Measurements from ENCODE around the gene PTH2R. TPM values are rescaled to one million over a fixed set of nuclear protein-coding genes. Genes with fewer than 3 reads are reported as not detected.

Gene PTH2R
- total and polyA plus RNA-seq, 2 donors (not counting 1 experiment from before 2014, with no cell fraction given) = not detected

DNA sequence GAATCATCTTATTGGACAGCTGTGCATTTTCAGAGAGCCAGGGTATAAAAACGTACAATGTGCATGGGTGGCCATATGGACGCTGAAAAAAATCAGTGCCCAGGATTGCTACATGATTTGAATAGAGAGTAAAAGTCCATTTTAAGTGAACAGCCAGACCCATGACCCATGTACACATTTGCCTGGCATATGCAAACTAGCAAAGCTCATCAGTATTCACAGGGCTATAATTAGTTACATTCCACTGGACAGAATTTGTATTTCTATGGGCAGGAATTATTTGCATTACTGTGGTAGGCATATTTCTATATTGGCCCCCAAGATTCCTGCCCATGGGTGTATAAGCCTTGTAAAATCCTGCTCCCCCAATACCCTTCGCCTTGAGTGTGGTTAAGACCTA lies 78.8 kb downstream of the PTH2R start:
- Histone ChIP-seq H3K9me3 (ENCODE audit: control insufficient read depth, insufficient read depth, low read depth, low read length) (no peaks in the 10 kb centered on the region), H3K4me3 (replicated peaks in 1 of 4; ENCODE audit: control extremely low read depth in 1 of 4, insufficient read depth in 1 of 4, low read depth in 3 of 4, low read length in 4 of 4) (no peak overlapping the region), H3K36me3 (ENCODE audit: control insufficient read depth, insufficient read depth, low read length) (no peaks in the 10 kb centered on the region), H4K20me1 (ENCODE audit: control insufficient read depth, extremely low read depth, insufficient read depth, low read length) (no peaks in the 10 kb centered on the region), H3K9ac (ENCODE audit: insufficient read depth, low read length) (no peak overlapping the region), H3K27me3 (ENCODE audit: control insufficient read depth, insufficient read depth, low read length) (no peaks in the 10 kb centered on the region), H2AFZ (ENCODE audit: low read length) (no peak overlapping the region), H3K79me2 (ENCODE audit: control insufficient read depth, insufficient read depth, low read length) (no peaks in the 10 kb centered on the region), H3K27ac (ENCODE audit: insufficient read depth, low read length) (no peak overlapping the region), H3K4me2 (ENCODE audit: extremely low read depth, insufficient read depth, low read length) (no peak overlapping the region), H3K4me1 (ENCODE audit: control insufficient read depth, extremely low read depth, insufficient read depth, low read length) (no peaks in the 10 kb centered on the region)
- no peak for DNase-seq (ENCODE audit: low read depth in 2 of 2)
- no peak for TF ChIP-seq CTCF (conservative IDR thresholded peaks at IDR 0.05 in 1 of 2, IDR thresholded peaks at IDR 0.05 in 1 of 2; ENCODE audit: low read depth in 1 of 2, low read length in 2 of 2)
- no peak for TF ChIP-seq EZH2 (IDR thresholded peaks at IDR 0.05; ENCODE audit: low read length, missing control alignments)

- H3K27ac ChIP-seq (ENCODE audit: insufficient read depth, low read length) = no peak overlapping the region
- H3K79me2 ChIP-seq (ENCODE audit: control insufficient read depth, insufficient read depth, low read length) = no peaks in the 10 kb centered on the region
- no peaks in the 10 kb centered on the region for H3K27me3 ChIP-seq (ENCODE audit: control insufficient read depth, insufficient read depth, low read length)
- no peaks in the 10 kb centered on the region for H3K9me3 ChIP-seq (ENCODE audit: control insufficient read depth, insufficient read depth, low read depth, low read length)
- no peaks in the 10 kb centered on the region for H4K20me1 ChIP-seq (ENCODE audit: control insufficient read depth, extremely low read depth, insufficient read depth, low read length)
- no peaks in the 10 kb centered on the region for H3K36me3 ChIP-seq (ENCODE audit: control insufficient read depth, insufficient read depth, low read length)
- no peak for TF ChIP-seq CTCF (conservative IDR thresholded peaks at IDR 0.05 in 1 of 2, IDR thresholded peaks at IDR 0.05 in 1 of 2; ENCODE audit: low read depth in 1 of 2, low read length in 2 of 2)
- TF ChIP-seq EZH2 (IDR thresholded peaks at IDR 0.05; ENCODE audit: low read length, missing control alignments) = no peak
- no peak overlapping the region for H2AFZ ChIP-seq (ENCODE audit: low read length)
- H3K9ac ChIP-seq (ENCODE audit: insufficient read depth, low read length) = no peak overlapping the region
- H3K4me3 ChIP-seq (replicated peaks in 1 of 4; ENCODE audit: control extremely low read depth in 1 of 4, insufficient read depth in 1 of 4, low read depth in 3 of 4, low read length in 4 of 4) = no peak overlapping the region
- no peak overlapping the region for H3K4me2 ChIP-seq (ENCODE audit: extremely low read depth, insufficient read depth, low read length)
- DNase-seq (ENCODE audit: low read depth in 2 of 2) = no peak
- H3K4me1 ChIP-seq (ENCODE audit: control insufficient read depth, extremely low read depth, insufficient read depth, low read length) = no peaks in the 10 kb centered on the region
These were observed 82.3 kb downstream of the PTH2R start for GRCh38 chr2:208488686-208489564.

DNA sequence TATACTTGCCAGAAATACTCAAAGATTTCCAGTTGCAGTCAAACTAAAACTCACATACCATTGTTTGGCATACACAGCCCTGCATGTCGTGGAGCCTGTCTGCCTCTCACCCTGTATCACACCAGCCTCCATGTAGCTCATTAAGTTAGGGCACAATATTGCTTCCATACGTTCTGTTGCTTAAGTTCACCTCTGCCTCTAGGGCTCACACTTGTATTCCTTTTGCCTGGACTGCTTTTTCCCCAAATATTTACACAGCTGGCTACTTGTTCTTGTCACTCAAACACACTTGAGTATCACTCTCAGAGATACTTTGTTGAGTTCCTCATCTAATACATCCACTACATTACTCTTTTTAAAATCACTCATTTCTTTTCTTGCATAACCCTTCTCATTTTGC lies 83.1 kb downstream of the PTH2R start:
- no peak overlapping the region for H2AFZ ChIP-seq (ENCODE audit: low read length)
- H3K27me3 ChIP-seq (ENCODE audit: control insufficient read depth, insufficient read depth, low read length) = no peaks in the 10 kb centered on the region
- no peaks in the 10 kb centered on the region for H3K79me2 ChIP-seq (ENCODE audit: control insufficient read depth, insufficient read depth, low read length)
- TF ChIP-seq CTCF (conservative IDR thresholded peaks at IDR 0.05 in 1 of 2, IDR thresholded peaks at IDR 0.05 in 1 of 2; ENCODE audit: low read depth in 1 of 2, low read length in 2 of 2) = no peak
- no peak for TF ChIP-seq EZH2 (IDR thresholded peaks at IDR 0.05; ENCODE audit: low read length, missing control alignments)
- no peaks in the 10 kb centered on the region for H3K9me3 ChIP-seq (ENCODE audit: control insufficient read depth, insufficient read depth, low read depth, low read length)
- H3K4me2 ChIP-seq (ENCODE audit: extremely low read depth, insufficient read depth, low read length) = no peak overlapping the region
- H3K4me3 ChIP-seq (replicated peaks in 1 of 4; ENCODE audit: control extremely low read depth in 1 of 4, insufficient read depth in 1 of 4, low read depth in 3 of 4, low read length in 4 of 4) = no peak overlapping the region
- H3K36me3 ChIP-seq (ENCODE audit: control insufficient read depth, insufficient read depth, low read length) = no peaks in the 10 kb centered on the region
- H4K20me1 ChIP-seq (ENCODE audit: control insufficient read depth, extremely low read depth, insufficient read depth, low read length) = no peaks in the 10 kb centered on the region
- H3K9ac ChIP-seq (ENCODE audit: insufficient read depth, low read length) = no peak overlapping the region
- no peak overlapping the region for H3K27ac ChIP-seq (ENCODE audit: insufficient read depth, low read length)
- no peaks in the 10 kb centered on the region for H3K4me1 ChIP-seq (ENCODE audit: control insufficient read depth, extremely low read depth, insufficient read depth, low read length)
- no peak for DNase-seq (ENCODE audit: low read depth in 2 of 2)
